Large intestine (tissue), 3 donors: ENCODE results near the gene RPS19BP1. TPM values are rescaled to one million over a fixed set of nuclear protein-coding genes. Genes with fewer than 3 reads are reported as not detected.

Experiments
- DNase-seq, 2 donors: peaks; one replicate each; pipeline versions ENCODE4 v3.0.0 to v3.0.0-alpha.2; 2013
- H3K27ac ChIP-seq: one replicate; pipeline ENCODE4 v1.5.1; 2013; ENCODE audit warnings: low read length
- H3K27me3 ChIP-seq: 2 replicates; pipeline ENCODE4 v1.6.1; 2013; ENCODE audit warnings: low read length; ENCODE audit not compliant: control insufficient read depth, insufficient read depth
- H3K36me3 ChIP-seq: 2 replicates; pipeline ENCODE4 v1.6.1; 2013; ENCODE audit warnings: low read length; ENCODE audit not compliant: control insufficient read depth, insufficient read depth
- H3K4me1 ChIP-seq: one replicate; pipeline ENCODE4 v1.6.1; 2013; ENCODE audit warnings: low read length; ENCODE audit not compliant: control insufficient read depth, insufficient read depth
- H3K4me3 ChIP-seq: one replicate; pipeline ENCODE4 v1.5.1; 2013; ENCODE audit warnings: low read length
- H3K9me3 ChIP-seq: one replicate; pipeline ENCODE4 v1.6.1; 2013; ENCODE audit warnings: mild to moderate bottlenecking, low read depth, low read length, moderate library complexity; ENCODE audit not compliant: control insufficient read depth
- WGBS: methylation state at CpG from one replicate; pipeline ENCODE4 v1.1.5; 2013; ENCODE audit warnings: low lambda C conversion rate; ENCODE audit not compliant: insufficient coverage; 5-methylcytosine and 5-hydroxymethylcytosine counted together
- polyA plus RNA-seq: library from polyadenylated mRNA; unstranded; fragments of 120-200 nt; gene quantifications from one replicate; pipeline ENCODE4 v1.2.1, GENCODE V29; 2013

The RPS19BP1 gene
- polyA plus RNA-seq, 1 donor, result 57.2 TPM

- H3K9me3 ChIP-seq, result no peaks in the 10 kb centered on the region
- H3K27ac ChIP-seq, result no peak overlapping the region
- H3K4me1 ChIP-seq, result peaks cover 44% of the 10 kb centered on the region
- WGBS, result no CpG with 5 or more reads among the region's 17 CpGs
- no peaks in the 10 kb centered on the region for H3K27me3 ChIP-seq
- H3K4me3 ChIP-seq, result no peak overlapping the region
- H3K36me3 ChIP-seq, result peaks cover 40% of the 10 kb centered on the region
- no peak for DNase-seq
Observed at GRCh38 chr22:39529487-39529851, 3.1 kb downstream of the RPS19BP1 start.

GRCh38 chr22:39528681-39529486 is 3.7 kb downstream of the RPS19BP1 start:
- H3K4me3 ChIP-seq, result peak overlapping the region; percentile 5
- peak overlapping the region; percentile 37 for H3K27ac ChIP-seq

GRCh38 chr22:39528080-39528661 is 4.4 kb downstream of the RPS19BP1 start:
- WGBS, result 100% methylated on average over 1 of the region's 12 CpGs
- no peaks in the 10 kb centered on the region for H3K9me3 ChIP-seq
- H3K27ac ChIP-seq, result peak overlapping the region; percentile 37
- no peak overlapping the region for H3K4me3 ChIP-seq
- no peaks in the 10 kb centered on the region for H3K27me3 ChIP-seq
- DNase-seq, result no peak
- H3K36me3 ChIP-seq, result peaks cover 51% of the 10 kb centered on the region
- peaks cover 44% of the 10 kb centered on the region for H3K4me1 ChIP-seq

More at GRCh38 chr22:39528681-39529486, 3.7 kb downstream of the RPS19BP1 start:
- no CpG with 5 or more reads among the region's 32 CpGs for WGBS
- peak; percentile 92 for DNase-seq
- Histone ChIP-seq H3K9me3 (no peaks in the 10 kb centered on the region), H3K36me3 (peaks cover 46% of the 10 kb centered on the region), H3K27me3 (no peaks in the 10 kb centered on the region), H3K4me1 (peaks cover 43% of the 10 kb centered on the region)

- no peak overlapping the region for H3K4me3 ChIP-seq
- H3K4me1 ChIP-seq, result peaks cover 51% of the 10 kb centered on the region
- H3K9me3 ChIP-seq, result no peaks in the 10 kb centered on the region
- peak; percentile 72 to 83 for DNase-seq
- no peaks in the 10 kb centered on the region for H3K27me3 ChIP-seq
- peak overlapping the region; percentile 37 for H3K27ac ChIP-seq
- H3K36me3 ChIP-seq, result peaks cover 57% of the 10 kb centered on the region
- no CpG with 5 or more reads among the region's 6 CpGs for WGBS
Observed at GRCh38 chr22:39527481-39527961, 5.0 kb downstream of the RPS19BP1 start.

- no CpG with 5 or more reads among the region's 4 CpGs for WGBS
- DNase-seq, result no peak
- no peak overlapping the region for H3K4me3 ChIP-seq
- no peaks in the 10 kb centered on the region for H3K9me3 ChIP-seq
- no peak overlapping the region for H3K27ac ChIP-seq
- H3K27me3 ChIP-seq, result no peaks in the 10 kb centered on the region
- H3K4me1 ChIP-seq, result peaks cover 52% of the 10 kb centered on the region
- peaks cover 65% of the 10 kb centered on the region for H3K36me3 ChIP-seq
Observed at GRCh38 chr22:39526736-39527171, 5.8 kb downstream of the RPS19BP1 start.

DNA sequence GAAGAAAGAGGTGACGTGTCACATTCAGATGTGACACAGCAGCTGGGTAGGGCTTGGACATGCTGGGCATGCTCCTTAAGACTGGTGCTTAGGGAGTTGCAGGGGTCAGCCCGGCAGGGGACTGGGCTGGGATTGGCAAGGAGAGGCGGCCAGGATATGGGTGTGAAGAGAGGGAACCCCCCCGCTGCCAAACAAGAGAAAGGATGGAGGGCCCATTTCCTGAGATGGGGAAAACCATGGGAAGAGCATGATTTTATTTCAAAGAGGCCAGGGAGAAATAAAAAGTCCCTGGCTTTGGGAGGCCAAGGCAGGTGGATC is 6.9 kb downstream of the RPS19BP1 start:
- DNase-seq, result no peak
- H3K4me3 ChIP-seq, result no peak overlapping the region
- no peak overlapping the region for H3K27ac ChIP-seq
- 87% methylated on average over 3 of the region's 4 CpGs for WGBS
- peaks cover 68% of the 10 kb centered on the region for H3K36me3 ChIP-seq
- no peaks in the 10 kb centered on the region for H3K27me3 ChIP-seq
- H3K9me3 ChIP-seq, result no peaks in the 10 kb centered on the region
- peaks cover 44% of the 10 kb centered on the region for H3K4me1 ChIP-seq

- DNase-seq, result no peak
- Histone ChIP-seq H3K9me3 (no peaks in the 10 kb centered on the region), H3K27ac (no peak overlapping the region), H3K36me3 (peaks cover 64% of the 10 kb centered on the region), H3K4me1 (peaks cover 44% of the 10 kb centered on the region), H3K27me3 (no peaks in the 10 kb centered on the region), H3K4me3 (no peak overlapping the region)
- WGBS, result 64% methylated on average over 2 of the region's 10 CpGs
Observed at GRCh38 chr22:39524753-39525657, 7.5 kb downstream of the RPS19BP1 start.

GRCh38 chr22:39524089-39524752 is 8.3 kb downstream of the RPS19BP1 start:
- H3K27me3 ChIP-seq, result no peaks in the 10 kb centered on the region
- no peak for DNase-seq
- no peak overlapping the region for H3K27ac ChIP-seq
- no CpG with 5 or more reads among the region's 13 CpGs for WGBS
- peaks cover 36% of the 10 kb centered on the region for H3K4me1 ChIP-seq
- H3K36me3 ChIP-seq, result peaks cover 56% of the 10 kb centered on the region
- H3K4me3 ChIP-seq, result no peak overlapping the region
- H3K9me3 ChIP-seq, result peaks cover 3% of the 10 kb centered on the region

DNA sequence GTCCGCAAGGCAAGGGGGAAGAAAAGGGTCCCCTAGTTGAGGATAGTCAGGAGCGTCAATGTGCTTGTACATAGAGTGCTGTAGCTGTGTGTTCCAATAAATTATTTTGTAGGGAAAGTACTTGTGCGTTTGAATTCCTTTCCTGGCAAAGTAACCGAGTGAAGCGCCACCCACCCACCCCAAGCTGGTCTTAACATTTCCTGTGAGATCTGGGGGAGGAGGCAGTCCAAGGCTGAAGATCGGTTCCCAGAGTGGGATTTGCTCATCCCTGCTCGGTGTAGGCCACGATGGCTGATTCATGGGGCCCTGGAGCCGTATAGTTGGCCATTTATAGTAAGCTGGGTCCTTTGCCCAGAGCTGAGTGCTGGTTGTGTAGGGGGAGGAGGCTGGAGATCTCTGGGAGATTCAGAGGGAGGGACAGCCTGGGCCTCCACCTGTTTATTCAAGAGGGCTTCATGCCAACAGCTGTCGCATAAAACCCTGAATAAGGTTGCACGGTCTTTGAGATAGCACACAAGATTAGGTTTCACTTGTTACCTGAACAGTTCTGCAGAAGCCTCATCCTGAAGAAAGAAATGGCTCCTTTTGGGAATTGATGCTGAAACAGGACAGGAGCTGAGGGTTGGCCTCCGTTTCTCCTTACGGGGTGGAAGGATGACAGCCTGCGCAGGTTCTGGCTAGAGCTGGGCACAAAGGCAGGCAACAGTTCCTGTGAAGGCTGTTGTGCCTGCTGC is 9.8 kb downstream of the RPS19BP1 start:
- peaks cover 3% of the 10 kb centered on the region for H3K9me3 ChIP-seq
- no CpG with 5 or more reads among the region's 14 CpGs for WGBS
- H3K36me3 ChIP-seq, result peaks cover 47% of the 10 kb centered on the region
- DNase-seq, result peak in 1 of 2 donors; percentile 53
- H3K27ac ChIP-seq, result peak overlapping the region; percentile 46
- peak overlapping the region; percentile 100 for H3K4me3 ChIP-seq
- H3K4me1 ChIP-seq, result peaks cover 36% of the 10 kb centered on the region
- no peaks in the 10 kb centered on the region for H3K27me3 ChIP-seq
